H4 (cell line): ENCODE data around the gene PRDX1. TPM values are rescaled to one million over a fixed set of nuclear protein-coding genes. Genes with fewer than 3 reads are reported as not detected.

ENCODE experiments used
- DNase-seq: peaks from one replicate; pipeline ENCODE4 v3.0.0-alpha.2; 2015; ENCODE audit warnings: low spot score
- total RNA-seq: library from RNA; depleted of rRNA; stranded (reverse); fragments of >200 nt; shearing (Covaris generic); gene quantifications from 2 replicates; pipeline ENCODE4 v1.2.3, GENCODE V29; 2014; rRNA removed

Gene PRDX1
- total RNA-seq, 1 experiment from 2014 or later, result 2,740 TPM

- DNase-seq, result no peak
These were observed 56.4 kb downstream of the PRDX1 start for GRCh38 chr1:45465277-45465676.

Other genes starting within 250 kb of the PRDX1 start
- gene HPDL, start 195.0 kb downstream of the PRDX1 start, total RNA-seq, result not detected in 2 replicates
- gene TOE1, start 181.7 kb downstream of the PRDX1 start, total RNA-seq, result 37.1 and 42.0 TPM in 2 replicates
- 11.3 TPM in 2 replicates for gene MUTYH, start 181.4 kb downstream of the PRDX1 start, total RNA-seq
- gene TESK2, start 30.7 kb downstream of the PRDX1 start, total RNA-seq, result 1.5 and 2.7 TPM in 2 replicates
- 1.8 and 3.9 TPM in 2 replicates for gene CCDC163, start 21.8 kb downstream of the PRDX1 start, total RNA-seq
- 3.2 TPM in 2 replicates for gene MMACHC, start 21.6 kb downstream of the PRDX1 start, total RNA-seq
- gene AKR1A1, start 28.9 kb upstream of the PRDX1 start, total RNA-seq, result 195 and 202 TPM in 2 replicates
- gene NASP, start 62.2 kb upstream of the PRDX1 start, total RNA-seq, result 167 and 237 TPM in 2 replicates
- 0.27 TPM in 1 of 2 replicates, not detected in the other for gene CCDC17, start 102.2 kb upstream of the PRDX1 start, total RNA-seq
- gene GPBP1L1, start 164.6 kb upstream of the PRDX1 start, total RNA-seq, result 142 and 151 TPM in 2 replicates
- gene TMEM69, start 166.3 kb upstream of the PRDX1 start, total RNA-seq, result 29.0 and 42.3 TPM in 2 replicates
- gene IPP, start 228.8 kb upstream of the PRDX1 start, total RNA-seq, result 7.3 and 9.6 TPM in 2 replicates